Stimulated activated CD4-positive, alpha-beta T cell treated with anti-CD3 and anti-CD28 coated beads, Interleukin-2, amount 100 ng/mL, for 48 hours (primary cell): Measurements from ENCODE around the gene PHF19.
A peak's percentile ranks its signal among the peaks of the same experiment; 100 is the strongest.

ENCODE experiments used
- DNase-seq, 2 donors: peaks; one replicate each; pipeline ENCODE4 v3.0.0-alpha.2; 2020

Gene PHF19

GRCh38 chr9:120850315-120850714 is 26.7 kb downstream of the PHF19 start:
- DNase-seq = no peak

GRCh38 chr9:120846906-120847305 is 30.1 kb downstream of the PHF19 start:
- no peak for DNase-seq

DNA sequence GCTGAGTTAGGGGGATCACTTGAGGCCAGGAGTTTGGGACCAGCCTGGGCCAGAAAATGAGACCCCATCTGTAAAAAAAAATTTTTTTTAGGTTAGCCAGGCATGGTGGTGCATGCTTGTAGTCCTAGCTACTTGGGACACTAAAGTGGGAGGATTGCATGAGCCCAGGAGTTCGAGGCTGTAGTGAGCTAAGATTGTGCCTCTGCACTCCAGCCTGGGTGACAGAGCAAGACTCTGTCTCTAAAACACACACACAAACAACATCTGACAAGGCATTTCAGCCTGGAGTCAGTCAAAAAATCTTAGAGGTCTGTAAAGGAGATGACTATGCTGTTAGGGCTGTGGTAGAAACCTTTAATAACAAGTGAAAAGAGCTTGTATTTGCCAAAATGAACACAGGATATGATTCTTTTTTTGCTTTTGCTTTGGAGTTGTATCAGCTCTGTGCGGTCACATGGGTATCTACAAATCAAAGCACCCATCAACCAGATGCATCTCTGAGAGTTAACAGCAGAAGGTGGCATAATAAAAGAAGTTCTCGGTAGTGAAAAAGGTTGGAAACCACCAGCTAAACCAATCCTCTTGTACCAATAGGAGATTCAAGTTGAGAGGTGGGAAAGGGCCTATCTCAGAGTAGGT is 30.6 kb downstream of the PHF19 start:
- no peak for DNase-seq

GRCh38 chr9:120845255-120845654 is 31.7 kb downstream of the PHF19 start:
- peak; percentile 31 to 41 for DNase-seq

- DNase-seq = peak; percentile 92
Measured at GRCh38 chr9:120842685-120843485, 34.1 kb downstream of the PHF19 start, which contains the start of gene PSMD5. PSMD5 (minus strand) TSS chr9:120842922; CDS start chr9:120842909, 13 bp downstream.

GRCh38 chr9:120841930-120842684 is 34.9 kb downstream of the PHF19 start:
- DNase-seq = no peak

DNA sequence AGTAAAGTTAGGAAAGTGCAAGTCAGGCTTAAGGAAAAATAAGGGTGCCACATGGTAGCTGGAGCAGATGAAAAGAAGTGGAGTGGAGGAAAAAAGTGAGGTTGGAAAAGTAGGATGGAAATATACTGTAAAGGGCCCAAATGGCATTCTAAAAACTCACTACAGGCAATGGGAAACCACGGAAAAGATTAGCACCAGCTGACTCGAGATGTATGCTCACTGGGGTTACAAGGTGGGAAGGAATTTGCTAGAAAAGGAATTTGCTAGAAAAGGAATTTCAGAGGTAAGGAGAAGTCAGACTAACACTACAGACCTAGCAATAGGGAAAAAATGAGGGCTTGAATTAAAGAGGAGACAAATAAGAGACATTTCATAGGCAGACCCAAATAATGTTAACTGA is 37.8 kb downstream of the PHF19 start:
- DNase-seq = no peak

DNA sequence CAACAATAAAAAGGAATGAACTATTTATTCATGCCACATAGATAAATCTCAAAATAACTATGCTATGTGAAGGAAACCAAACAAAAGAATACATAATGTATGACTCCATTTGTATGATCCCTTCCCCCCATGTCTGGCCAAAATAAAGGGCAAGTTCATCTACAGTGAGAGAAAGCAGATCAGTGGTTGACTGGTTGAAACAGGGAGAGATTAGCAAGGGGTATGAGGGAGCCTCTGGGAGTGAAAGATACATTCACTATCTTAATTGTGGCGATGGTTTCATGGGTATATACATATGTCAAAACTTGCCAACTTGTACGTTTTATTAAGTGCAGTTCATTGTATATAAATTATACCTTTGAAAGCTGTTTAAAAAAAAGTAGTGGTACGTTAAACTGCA is 39.1 kb downstream of the PHF19 start:
- no peak for DNase-seq

- DNase-seq = no peak
Measured at GRCh38 chr9:120833325-120833724, 43.7 kb downstream of the PHF19 start.

DNA sequence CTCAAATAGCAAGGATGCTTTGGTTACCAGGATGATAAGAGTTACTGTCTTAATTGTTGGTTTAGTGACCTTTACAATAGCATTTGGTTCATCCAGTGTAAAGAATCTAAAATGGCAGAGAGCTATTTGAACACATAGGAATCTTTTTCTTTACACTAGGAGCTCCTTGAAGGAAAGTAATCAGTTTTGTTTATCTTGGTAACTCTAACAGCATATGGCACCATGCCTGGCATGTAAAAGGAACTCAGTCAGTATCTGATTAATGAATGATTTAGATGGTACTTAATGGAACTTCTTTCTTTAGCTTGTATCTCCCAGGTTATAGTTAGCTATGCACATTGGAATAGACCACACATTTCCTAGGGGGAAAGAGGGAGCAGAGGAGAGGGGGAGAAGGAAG is 44.2 kb downstream of the PHF19 start:
- no peak for DNase-seq

DNA sequence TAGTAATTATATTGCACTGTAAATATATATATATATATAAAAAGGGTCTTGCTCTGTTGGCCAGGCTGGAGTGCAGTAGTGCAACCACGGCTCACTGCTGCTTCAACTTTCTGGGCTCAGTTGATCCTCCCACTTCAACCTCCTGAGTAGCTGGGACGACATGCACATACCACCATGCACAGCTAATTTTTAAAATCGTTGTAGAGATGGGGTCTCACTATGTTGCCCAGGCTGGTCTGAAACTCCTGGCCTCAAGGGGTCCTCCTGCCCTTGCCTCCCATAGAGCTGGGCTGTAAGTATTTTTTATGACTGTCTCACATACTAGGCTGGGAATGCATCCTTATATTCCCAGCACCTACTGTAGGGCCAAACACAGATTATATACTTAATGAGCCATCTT is 46.1 kb downstream of the PHF19 start:
- DNase-seq = no peak

DNA sequence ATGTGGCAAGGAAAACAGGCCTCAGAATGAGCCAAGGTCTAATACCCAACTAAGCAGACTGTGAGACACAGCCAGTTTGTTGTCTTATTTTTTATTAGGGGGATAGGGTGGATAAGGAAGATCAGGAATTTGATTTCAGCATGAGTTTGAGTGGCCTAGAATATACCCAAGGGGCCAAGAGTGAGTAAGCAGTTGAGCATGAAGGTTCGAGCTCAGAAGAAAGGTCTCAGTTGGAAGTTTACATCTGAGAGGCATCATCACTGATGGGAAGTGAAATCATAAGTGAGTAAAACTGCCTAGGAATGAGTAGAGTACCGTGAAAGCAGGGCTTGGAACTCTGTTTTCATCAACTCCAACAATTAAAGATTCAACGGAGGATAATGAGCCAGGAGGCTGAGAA is 46.8 kb downstream of the PHF19 start:
- DNase-seq = no peak

GRCh38 chr9:120829650-120830049 is 47.3 kb downstream of the PHF19 start:
- no peak for DNase-seq

GRCh38 chr9:120820095-120820494 is 56.9 kb downstream of the PHF19 start:
- DNase-seq = no peak

GRCh38 chr9:120818595-120818994 is 58.4 kb downstream of the PHF19 start:
- DNase-seq = no peak

GRCh38 chr9:120815075-120815474 is 61.9 kb downstream of the PHF19 start:
- no peak for DNase-seq

DNA sequence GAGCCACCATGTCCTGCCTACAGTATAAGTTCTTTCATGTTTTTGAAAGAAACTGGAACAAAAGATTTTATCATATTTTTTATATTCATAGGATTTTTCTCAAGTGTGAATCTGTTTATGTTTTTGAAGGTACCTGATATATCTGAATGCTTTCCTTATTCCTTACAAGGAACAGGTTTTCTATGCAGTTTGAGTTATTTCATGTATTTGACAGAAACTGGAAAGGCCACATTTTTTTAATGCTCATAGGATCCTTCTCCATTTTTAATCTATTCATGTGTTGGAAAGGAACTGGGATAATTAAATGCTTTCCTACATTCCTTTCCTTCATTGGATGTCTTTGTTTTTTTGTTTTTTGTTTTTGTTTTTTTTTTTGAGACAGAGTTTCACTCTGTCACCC is 68.1 kb downstream of the PHF19 start:
- no peak for DNase-seq

DNA sequence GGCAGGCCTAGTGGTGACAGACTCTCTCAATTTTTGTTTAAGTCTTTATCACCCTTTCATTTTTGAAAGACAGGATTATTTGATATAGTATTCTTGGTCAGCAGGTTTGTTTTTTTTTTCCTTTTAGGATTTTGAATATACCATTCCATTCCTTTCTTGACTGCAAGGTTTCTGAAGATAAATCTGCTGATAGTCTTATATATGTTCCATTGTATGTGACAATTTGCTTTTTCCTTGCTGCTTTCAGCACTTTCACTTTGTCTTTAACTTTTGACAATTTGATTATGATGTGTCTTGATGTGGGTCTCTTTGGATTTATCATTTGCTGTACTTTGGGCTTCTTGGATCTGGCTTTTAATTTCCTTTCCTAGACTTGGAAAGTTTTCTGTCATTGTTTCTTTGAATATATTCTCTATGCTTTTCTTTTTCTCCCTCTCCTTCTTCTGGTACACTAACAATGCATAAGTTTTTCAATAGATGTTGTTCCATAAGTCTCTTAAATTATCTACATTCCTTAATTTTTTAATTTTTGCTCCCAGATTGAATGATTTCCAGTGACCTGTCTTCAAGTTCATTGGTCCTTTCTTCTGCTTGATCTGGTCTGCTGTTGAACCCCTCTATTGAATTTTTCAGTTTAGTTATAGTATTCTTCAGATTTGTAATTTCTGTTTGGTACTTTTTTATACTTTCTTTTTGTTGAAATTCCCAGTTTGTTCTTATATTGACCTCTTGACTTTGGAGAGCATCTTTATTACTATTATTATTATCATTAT is 69.2 kb downstream of the PHF19 start:
- DNase-seq = no peak
